B cell (primary cell): ENCODE results near the gene SHC2.

Experiments
- EZH2 ChIP-seq: IDR thresholded peaks from 2 replicates; pipeline ENCODE4 v1.6.1; 2012; ENCODE audit warnings: borderline replicate concordance, low read depth, mild to moderate bottlenecking, moderate library complexity, low read length; ENCODE audit not compliant: insufficient read depth, poor library complexity, severe bottlenecking
- TF ChIP-seq, protein P1 (sequence below): fragments of 200-600 bp; IDR thresholded peaks from one replicate; pipeline ENCODE4 v1.8.0; 2022; ENCODE audit warnings: antibody characterized with exemption, mild to moderate bottlenecking

DNA sequence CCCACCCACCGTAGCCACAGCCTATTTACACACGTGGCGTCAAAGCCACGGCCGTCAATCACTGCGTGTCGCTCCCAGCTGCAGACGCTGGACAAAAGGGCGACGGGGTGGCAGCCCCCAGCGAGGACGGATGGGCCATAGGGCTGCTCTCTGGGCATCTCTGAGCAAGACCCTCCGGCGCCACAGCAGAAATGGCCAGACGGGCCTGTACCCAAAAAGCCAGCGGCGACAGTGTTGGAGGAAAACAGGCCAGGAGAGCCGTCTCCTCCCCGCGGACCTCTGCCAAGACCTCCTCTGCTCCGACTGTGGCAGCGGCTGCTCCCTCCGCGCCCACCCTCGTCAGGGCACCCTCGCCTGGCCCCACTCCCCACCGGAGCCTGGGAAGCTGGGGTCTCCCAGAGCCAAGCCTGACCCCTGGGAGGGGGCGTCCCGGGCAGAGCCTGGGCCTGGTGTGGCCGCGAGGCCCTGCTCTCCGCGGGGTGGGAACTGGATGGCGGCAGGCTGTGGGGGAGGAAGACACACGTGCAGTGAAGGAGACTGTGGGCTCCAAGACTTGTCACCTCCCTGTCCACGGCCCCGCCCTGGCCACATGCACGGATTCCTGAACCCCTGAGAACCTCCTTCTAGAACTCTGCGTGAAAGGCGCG, 54.6 kb downstream of the SHC2 start:
- TF ChIP-seq, protein P1, sequence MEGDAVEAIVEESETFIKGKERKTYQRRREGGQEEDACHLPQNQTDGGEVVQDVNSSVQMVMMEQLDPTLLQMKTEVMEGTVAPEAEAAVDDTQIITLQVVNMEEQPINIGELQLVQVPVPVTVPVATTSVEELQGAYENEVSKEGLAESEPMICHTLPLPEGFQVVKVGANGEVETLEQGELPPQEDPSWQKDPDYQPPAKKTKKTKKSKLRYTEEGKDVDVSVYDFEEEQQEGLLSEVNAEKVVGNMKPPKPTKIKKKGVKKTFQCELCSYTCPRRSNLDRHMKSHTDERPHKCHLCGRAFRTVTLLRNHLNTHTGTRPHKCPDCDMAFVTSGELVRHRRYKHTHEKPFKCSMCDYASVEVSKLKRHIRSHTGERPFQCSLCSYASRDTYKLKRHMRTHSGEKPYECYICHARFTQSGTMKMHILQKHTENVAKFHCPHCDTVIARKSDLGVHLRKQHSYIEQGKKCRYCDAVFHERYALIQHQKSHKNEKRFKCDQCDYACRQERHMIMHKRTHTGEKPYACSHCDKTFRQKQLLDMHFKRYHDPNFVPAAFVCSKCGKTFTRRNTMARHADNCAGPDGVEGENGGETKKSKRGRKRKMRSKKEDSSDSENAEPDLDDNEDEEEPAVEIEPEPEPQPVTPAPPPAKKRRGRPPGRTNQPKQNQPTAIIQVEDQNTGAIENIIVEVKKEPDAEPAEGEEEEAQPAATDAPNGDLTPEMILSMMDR: no peak
- TF ChIP-seq EZH2: no peak
